Posterior cingulate gyrus (tissue), 11 donors: ENCODE measurements around the gene MMP23B.

Experiments
- DNase-seq, 10 donors: peaks; one replicate each; pipeline versions ENCODE4 v3.0.0 to v3.0.0-alpha.2; 2020 to 2021; ENCODE audit warnings: mixed read lengths in 3 of 10
- intact Hi-C: fragments of 100-400 bp; cut with DNase I; formaldehyde crosslinking; loops from one replicate; pipeline ENCODE4 v1.15.1; 2023

MMP23B gene

DNA sequence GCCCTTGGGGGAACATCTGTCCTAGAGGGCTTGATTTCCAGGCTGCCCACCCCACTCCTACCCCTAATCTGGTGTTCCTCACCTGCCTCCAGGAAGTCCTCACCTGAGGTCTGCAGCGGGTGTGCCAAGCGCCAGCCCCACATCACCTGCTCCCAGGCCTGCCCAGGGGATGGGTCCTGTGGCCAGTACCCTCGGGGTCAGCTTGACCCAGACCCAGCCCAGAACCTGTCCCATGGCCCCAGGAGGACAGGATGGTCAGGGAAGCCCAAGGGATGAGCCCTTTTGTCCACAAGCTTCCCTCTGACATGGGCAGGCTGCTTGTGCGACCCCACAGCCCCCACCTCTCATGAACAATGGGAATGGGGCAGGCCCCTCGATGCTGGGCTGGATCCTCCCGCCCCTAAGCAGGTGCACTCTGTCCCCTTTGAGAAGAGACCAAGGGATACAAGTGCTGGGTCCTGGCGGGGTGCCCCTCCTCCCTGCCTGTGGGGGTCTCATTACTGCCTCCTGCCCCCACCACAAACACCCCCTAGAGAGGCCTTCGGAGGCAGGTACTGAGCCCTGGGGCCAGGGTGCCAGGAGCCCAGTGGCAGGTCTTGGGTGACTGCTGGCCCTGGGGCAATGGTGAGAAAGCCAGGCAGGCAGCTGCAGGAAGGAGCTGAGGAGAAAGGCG is 13.4 kb upstream of the MMP23B start:
- peak in 3 of 10 donors; percentile 48 to 67 (median 61) for DNase-seq
- intact Hi-C loops: no loop called here

DNA sequence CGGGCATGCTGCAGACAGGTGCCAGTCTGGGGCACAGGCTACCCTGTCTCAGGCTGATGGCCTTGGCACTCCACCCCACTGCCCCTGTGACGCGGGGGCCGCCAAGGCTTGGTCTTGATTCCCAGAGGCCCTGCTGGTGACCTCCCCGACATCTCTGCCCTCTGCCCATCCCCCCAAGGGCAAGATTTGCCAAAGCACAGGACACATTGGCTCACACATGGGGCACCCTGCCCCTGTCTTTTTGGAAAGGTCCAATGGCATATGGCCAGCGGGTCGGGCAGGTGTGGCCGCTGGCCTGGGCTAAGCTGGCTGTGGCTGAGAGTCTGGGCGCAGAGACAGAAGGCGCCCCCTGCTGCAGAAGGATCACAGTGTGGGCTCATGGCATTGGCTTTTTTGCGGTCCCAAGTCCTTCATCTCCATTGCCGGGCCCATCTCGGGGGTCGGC is 12.0 kb upstream of the MMP23B start:
- intact Hi-C loops: no loop called here
- peak in 4 of 10 donors; percentile 2 to 75 (median 50) for DNase-seq

DNA sequence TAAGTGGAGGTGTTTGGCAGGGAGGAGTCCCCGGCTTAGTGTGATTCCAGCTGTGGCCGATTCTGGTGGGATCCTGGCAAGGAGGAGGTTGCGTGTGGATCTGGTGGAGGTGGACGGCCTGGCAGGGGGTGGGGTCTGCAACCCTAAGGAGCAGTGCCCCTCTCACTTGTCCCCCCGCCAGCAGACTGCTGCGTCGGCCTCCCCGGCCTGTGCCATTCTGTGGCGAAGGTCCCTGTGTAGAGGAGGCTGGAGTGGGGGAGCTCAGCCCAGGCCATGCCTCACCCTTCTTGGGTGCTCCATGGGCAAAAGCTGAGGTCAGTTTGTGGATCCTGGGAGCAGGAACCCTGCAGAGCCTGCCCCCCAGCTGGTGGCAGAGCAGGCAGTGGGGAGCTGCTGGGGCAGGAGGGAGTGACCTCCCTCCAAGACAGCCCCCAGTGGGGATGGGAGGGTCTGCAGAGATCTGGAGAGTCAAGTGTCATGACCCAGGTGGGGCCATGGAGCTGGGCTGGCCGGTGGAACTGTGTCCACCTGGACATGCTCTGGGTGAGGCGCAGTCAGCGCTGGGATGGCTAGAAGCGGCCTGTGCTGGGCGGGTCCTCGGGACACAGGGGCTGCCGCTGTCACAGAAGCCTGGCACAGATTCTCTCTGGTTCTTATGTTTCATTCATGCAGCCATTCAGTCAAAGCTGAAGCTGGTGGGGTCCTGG is 11.4 kb upstream of the MMP23B start:
- intact Hi-C loops: no loop called here
- DNase-seq: peak in 1 of 10 donors; percentile 82

DNA sequence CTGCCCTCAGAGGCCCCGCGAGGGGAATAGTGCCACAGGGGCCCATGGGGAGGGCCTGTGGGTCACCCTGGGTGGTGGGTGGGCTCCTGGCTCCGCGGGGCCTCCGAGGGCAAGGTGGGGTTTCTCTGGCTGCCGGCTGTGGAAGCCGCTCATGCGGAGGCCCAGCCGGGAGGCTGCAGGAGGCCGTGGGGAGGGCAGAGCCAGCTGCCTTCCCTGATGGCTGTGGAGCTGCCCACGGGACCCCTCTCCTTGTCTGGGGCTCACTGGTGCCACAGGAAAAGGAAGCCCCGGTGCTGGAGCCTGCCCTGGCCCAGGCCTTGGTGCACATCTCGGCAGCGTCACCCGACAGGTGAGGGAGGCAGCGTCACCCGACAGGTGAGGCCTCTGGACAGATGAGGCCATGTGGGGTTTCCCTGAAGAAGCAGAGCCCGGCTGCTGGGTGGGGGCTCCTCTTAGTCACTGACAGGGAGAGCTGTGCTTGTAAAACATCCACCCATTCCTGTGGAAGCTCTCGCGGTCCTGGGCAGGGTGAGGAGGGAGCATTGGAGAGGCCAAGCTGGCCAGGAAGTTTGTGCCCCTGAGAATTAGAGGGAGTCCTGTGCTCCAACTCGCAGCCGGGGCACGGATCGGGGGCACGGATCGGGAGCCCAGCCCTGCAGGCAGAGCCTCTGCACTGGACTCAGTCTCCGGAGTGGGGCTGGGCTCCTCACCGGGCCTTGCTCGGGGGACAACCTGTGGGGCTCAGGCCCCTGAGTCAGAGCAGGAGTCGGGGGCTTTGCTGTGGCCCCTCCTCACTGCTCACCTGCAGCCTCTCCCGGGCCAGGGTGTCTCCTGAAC is 10.6 kb upstream of the MMP23B start:
- DNase-seq: peak in 1 of 10 donors; percentile 62
- intact Hi-C loops: no loop called here

DNA sequence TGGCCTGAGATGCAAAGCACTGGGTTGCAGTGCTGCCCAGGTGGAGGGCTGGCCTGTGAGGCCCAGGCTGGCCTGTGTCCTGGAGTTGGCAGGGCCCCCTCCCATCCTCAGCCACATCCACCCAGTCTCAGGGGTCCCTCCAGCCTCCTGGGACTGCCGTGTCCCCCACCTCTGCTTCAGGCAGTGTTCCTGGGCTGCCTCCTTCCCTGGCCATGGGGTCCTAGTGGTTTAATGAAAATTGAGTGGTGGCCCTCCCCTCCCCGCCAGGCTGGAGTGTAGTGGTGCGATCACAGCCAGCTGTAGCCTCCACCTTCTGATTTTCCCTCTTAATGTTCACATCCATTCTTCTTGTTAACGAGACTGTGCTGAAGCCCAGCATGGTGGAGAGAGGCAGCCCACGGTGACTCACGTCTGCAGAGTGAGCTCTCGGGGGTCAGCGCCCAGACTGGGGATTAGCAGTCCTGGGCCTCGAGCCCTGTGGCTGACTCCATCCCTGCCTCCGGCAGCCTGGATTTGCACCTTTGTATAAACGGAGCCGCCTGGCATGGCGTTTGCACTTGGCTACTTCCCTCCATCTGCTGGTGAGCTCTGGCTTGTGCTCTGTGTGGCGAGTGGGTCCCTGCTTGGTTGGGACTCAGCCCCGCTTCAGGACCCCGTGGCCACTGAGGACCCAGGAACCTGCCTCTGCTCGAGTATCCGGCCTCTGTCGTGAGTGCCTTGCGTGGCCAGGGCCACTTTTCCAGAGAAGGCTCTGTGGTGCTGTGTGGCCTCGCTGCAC is 9.8 kb upstream of the MMP23B start:
- peak in 1 of 10 donors; percentile 51 for DNase-seq
- intact Hi-C loops: no loop called here

DNA sequence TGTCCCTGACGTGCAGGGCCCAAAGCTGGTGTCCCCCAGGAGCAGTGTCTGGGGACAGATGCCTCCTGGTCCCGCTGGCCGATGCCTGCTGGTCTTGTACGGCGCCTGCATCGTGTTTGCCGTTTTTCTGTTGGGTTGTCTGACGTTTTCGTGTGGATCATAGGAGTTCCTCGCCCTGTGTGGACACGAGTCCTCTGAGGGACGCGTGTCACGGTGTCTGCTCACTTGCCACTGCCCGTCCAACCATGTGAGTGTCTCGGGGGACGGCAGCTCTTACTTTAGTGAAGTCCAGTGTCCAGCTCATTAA is 9.2 kb upstream of the MMP23B start:
- DNase-seq: peak in 2 of 10 donors; percentile 43 to 61
- intact Hi-C loops: no loop called here

DNA sequence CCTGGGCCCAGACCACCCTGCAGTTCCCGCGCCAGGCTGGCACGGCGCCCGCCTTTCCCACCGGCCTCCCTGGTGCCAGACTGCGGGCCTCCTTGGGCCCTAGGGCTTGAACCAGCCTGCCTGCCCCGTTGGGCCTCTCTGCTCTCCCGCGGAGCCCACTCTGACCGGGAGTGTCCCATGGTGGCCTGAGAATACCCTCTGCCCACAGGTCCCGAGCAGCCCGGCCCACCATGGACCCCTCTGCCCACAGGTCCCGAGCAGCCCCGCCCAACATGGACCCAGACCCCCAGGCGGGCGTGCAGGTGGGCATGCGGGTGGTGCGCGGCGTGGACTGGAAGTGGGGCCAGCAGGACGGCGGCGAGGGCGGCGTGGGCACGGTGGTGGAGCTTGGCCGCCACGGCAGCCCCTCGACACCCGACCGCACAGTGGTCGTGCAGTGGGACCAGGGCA is 8.8 kb upstream of the MMP23B start:
- peak in 2 of 10 donors; percentile 65 to 88 for DNase-seq
- intact Hi-C loops: no loop called here

DNA sequence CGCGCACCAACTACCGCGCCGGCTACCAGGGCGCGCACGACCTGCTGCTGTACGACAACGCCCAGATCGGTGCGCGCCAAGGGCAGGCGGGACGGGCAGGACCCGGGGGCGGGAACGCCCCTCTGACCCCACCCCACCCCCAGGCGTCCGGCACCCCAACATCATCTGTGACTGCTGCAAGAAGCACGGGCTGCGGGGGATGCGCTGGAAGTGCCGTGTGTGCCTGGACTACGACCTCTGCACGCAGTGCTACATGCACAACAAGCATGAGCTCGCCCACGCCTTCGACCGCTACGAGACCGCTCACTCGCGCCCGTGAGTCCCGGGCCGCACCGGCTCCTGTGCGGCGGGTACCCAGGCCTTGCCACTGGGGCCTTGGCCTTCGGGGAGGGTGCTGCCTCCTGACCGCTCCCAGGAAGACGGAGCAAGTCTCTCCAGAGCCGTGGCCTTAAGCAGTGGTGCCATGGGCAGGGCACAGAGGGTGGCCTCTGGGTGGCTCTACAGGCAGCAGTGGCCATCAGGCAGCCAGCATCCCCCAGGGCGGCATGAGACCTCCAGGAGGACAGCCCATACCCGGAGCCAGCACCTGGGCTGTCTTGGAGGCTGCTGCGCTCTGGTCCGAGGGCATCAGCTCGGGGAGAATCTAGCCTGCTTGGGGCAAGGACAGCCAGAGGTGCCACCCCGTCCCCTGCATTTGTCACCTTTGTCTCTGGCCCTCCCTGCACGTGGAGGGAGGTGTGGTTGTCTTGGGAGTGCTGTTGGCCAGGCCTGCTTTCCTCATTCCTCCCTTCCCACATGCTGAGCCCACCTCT is 8.1 kb upstream of the MMP23B start:
- DNase-seq: peak in 2 of 10 donors; percentile 74 to 76
- intact Hi-C loops: no loop called here

DNA sequence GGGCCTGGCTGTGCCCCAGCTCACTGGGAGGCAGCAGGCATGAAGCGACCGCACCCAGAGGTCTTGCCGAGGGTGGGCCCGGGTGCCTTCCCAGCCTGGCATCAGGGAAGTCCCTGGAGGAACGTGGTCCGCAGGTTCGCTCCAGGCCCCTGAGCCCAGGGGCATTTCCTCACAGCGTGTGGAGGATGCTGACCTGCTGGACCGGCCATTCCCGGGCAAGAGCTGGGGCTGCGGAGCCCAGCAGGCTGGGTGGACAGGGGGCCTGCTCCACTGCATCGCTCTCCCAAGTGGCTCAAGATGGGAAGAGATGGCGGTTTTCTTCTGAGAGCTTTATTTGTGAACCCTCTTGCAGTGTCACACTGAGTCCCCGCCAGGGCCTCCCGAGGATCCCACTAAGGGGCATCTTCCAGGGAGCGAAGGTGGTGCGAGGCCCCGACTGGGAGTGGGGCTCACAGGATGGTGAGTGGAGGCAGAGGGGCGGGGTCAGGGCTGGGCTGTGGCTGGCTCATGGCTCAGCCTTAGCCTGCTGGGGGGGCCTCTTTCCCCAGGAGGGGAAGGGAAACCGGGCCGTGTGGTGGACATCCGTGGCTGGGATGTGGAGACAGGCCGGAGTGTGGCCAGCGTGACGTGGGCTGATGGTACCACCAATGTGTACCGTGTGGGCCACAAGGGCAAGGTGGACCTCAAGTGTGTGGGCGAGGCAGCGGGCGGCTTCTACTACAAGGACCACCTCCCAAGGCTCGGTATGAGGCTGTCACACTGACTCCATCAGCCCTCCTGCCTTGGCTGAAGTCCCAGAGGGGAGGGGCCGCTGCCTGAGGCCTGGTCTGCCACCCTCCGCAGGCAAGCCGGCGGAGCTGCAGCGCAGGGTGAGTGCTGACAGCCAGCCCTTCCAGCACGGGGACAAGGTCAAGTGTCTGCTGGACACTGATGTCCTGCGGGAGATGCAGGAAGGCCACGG is 7.2 kb upstream of the MMP23B start:
- DNase-seq: peak in 3 of 10 donors; percentile 56 to 83 (median 66)
- intact Hi-C loops: no loop called here

DNA sequence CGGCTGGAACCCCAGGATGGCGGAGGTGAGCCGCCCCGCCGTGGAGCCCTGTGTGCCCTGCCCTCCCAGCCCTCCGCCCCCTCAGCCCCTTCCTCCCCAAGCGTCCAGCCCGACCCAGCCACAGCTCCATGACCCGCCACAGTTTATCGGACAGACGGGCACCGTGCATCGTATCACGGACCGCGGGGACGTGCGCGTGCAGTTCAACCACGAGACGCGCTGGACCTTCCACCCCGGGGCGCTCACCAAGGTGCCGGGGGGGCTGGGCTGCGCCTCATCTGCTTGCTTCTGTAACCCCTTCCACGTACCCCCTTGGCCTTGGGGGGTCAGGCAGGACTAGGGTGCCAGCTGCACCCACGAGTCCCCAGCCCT is 6.6 kb upstream of the MMP23B start:
- DNase-seq: peak in 2 of 10 donors; percentile 74 to 80
- intact Hi-C loops: no loop called here

DNA sequence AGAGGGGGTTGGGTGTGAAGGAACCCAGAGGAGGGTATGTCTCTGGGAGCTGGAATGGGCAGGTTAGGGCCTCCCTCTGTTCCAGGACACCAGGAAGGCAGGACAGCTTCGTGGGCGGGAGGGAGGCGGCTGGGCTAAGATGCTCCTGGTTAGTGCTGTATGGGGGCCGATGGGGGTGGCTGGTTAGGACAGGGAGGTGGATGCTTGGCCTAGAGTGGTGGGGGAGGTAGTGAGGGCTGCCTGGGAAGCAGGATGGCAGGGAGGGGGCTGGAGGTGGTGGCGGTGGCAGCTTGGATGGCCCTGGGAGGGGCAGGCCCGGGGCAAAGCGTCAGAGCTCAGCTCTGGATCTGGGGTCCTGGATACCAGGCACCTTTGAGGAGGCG is 6.2 kb upstream of the MMP23B start:
- DNase-seq: peak in 1 of 10 donors; percentile 54
- intact Hi-C loops: no loop called here

DNA sequence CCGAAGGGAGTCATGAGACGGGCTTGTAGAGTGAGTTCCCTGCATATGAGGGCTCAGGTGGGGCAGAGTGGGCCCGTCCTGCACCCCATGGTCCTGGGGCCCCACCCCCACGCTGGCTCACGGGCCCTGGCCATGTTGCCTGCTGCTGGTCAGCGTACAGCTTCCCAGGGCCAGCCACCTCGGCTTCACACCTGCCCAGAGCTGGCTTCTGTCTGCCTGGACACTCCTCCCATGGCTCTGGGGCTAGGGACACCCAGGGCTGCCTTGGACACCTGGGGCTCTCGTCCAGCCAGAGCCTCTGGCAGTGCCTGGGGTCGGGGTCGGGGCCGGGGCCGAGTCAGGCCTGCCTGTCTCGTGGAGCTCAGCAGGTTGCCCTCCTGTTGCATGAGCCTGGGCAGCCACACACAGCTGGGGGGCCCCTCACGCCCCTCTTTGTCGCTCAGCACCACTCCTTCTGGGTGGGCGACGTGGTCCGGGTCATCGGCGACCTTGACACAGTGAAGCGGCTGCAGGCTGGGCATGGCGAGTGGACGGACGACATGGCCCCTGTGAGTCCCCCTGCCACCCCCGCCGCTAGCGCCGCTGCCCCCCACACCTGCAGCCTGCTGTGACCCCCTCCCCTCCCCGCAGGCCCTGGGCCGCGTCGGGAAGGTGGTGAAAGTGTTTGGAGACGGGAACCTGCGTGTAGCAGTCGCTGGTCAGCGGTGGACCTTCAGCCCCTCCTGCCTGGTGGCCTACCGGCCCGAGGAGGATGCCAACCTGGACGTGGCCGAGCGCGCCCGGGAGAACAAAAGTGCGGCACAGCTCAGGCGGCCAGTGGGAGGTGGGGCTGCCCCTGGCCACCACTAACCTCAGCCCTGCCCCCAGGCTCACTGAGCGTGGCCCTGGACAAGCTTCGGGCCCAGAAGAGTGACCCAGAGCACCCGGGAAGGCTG is 5.5 kb upstream of the MMP23B start:
- DNase-seq: peak in 3 of 10 donors; percentile 61 to 83 (median 62)
- intact Hi-C loops: no loop called here

DNA sequence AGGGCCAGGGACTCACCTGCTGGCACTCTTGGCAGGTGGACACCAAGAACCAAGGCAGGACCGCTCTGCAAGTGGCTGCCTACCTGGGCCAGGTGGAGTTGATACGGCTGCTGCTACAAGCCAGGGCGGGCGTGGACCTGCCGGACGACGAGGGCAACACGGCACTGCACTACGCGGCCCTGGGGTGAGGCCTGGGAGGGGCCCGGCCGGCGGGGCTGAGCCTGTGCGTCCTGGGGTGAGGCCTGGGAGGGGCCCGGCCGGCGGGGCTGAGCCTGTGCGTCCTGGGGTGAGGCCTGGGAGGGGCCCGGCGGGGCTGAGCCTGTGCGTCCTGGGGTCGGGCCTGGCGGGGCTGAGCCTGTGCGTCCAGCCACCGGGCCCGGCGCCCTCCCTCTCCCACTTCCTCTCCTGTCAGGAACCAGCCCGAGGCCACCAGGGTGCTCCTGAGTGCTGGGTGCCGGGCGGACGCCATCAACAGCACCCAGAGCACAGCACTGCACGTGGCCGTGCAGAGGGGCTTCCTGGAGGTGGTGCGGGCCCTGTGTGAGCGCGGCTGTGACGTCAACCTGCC is 4.6 kb upstream of the MMP23B start:
- peak in 2 of 10 donors; percentile 60 to 84 for DNase-seq
- intact Hi-C loops: no loop called here

DNA sequence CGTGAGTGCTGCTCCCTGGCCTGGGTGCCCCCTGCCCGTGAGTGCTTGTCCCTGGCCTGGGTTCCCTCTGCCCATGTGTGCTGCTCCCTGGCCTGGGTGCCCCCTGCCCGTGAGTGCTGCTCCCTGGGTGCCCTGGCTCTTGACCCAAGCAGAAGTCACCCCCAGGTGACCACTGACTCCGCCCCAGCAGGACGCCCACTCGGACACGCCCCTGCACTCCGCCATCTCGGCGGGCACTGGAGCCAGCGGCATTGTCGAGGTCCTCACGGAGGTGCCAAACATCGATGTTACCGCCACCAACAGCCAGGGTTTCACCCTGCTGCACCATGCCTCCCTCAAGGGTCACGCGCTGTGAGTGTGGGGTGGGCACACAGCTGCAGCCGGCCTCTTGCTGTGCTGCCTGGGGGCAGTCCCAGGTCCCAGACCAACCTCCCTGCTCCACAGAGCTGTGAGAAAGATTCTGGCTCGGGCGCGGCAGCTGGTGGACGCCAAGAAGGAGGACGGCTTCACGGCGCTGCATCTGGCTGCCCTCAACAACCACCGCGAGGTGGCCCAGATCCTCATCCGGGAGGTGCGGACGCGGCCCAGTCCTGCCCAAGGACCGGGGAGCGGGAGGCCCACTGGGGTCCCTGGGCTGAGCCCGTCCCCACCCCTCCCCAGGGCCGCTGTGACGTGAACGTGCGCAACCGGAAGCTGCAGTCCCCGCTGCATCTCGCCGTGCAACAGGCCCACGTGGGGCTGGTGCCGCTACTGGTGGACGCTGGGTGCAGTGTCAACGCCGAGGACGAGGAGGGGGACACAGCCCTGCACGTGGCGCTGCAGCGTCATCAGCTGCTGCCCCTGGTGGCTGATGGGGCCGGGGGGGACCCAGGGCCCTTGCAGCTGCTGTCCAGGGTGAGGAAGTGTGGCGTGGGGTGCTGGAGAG is 3.9 kb upstream of the MMP23B start:
- intact Hi-C loops: no loop called here

DNA sequence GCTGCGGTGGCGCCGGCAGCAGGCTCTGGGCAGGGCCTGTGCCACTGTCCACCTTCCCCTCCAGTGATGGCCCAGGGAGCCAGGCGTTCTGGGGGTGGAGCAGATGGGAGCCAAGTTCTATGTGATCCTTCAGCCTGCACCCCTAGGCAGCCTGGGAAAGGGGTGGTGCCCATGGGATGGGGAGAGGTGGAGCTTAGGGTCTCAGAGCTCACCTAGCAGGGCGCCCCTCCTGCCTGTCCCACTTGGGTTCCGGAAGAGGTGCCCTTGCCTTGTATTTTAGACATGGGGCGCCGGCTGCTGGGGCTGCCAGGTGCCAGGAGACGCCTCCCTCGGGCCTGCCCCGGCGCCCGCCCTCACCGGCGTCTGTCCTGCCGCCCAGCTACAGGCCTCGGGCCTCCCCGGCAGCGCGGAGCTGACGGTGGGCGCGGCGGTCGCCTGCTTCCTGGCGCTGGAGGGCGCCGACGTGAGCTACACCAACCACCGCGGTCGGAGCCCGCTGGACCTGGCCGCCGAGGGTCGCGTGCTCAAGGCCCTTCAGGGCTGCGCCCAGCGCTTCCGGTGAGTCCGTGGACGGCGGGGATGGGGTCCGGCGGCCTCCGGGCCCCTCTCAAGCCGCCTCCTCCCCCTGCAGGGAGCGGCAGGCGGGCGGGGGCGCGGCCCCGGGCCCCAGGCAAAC is 3.1 kb upstream of the MMP23B start:
- DNase-seq: peak in 4 of 10 donors; percentile 21 to 84 (median 64)

More for the DNA sequence above, 3.9 kb upstream of the MMP23B start:
- DNase-seq: peak in 4 of 10 donors; percentile 25 to 80 (median 74)

More for the DNA sequence above, 3.1 kb upstream of the MMP23B start:
- intact Hi-C loops: no loop called here
